Tibial nerve (tissue), 4 donors: ENCODE results near the gene PLGLB1.
"Not testable (repeated sequence)": the region's sequence is repeated elsewhere in the genome, so short reads cannot be mapped to it uniquely, and the experiment has no call there.

Experiments used
- EP300 ChIP-seq, 2 donors: sonication (generic); formaldehyde crosslinking; IDR thresholded peaks; one replicate each; pipeline ENCODE4 v1.6.1; 2017; ENCODE audit warnings: antibody characterized with exemption in 2 of 2, mild to moderate bottlenecking in 1 of 2
- POLR2A ChIP-seq, 2 donors: fragments of 450-650 bp; IDR thresholded peaks; one replicate each; pipeline ENCODE4 v1.6.1; 2017; ENCODE audit warnings: antibody characterized with exemption in 2 of 2, mild to moderate bottlenecking in 2 of 2, moderate library complexity in 2 of 2
- TF ChIP-seq, protein P1 (sequence below), 5 experiments: fragments of 200-600 bp in 3 of 5; fragments of 450-650 bp in 2 of 5; sonication (generic) in 3 of 5; IDR thresholded peaks; one replicate each; pipeline ENCODE4 v1.5.1; 2016 to 2019; ENCODE audit warnings: antibody characterized with exemption in 5 of 5, mild to moderate bottlenecking in 3 of 5, moderate library complexity in 2 of 5

DNA sequence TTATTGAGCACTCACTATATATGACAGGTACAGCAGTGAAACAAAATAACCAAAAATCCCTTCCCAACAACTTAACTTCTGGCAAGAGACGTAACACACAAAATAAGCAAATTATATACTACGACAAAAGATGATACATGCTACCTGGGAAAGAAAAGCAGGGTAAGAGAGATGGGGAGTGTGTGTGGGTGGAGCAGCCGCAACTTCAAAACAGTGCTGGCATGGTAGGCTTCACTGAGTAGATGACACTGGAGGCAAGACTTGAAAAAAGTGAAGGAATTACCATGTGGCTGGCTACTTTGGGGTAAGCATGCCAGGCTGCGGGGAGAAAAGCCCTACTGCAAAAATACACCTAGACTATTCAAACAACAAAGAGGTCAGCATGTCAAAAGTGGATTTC lies 36.0 kb upstream of the PLGLB1 start:
- TF ChIP-seq, protein P1, sequence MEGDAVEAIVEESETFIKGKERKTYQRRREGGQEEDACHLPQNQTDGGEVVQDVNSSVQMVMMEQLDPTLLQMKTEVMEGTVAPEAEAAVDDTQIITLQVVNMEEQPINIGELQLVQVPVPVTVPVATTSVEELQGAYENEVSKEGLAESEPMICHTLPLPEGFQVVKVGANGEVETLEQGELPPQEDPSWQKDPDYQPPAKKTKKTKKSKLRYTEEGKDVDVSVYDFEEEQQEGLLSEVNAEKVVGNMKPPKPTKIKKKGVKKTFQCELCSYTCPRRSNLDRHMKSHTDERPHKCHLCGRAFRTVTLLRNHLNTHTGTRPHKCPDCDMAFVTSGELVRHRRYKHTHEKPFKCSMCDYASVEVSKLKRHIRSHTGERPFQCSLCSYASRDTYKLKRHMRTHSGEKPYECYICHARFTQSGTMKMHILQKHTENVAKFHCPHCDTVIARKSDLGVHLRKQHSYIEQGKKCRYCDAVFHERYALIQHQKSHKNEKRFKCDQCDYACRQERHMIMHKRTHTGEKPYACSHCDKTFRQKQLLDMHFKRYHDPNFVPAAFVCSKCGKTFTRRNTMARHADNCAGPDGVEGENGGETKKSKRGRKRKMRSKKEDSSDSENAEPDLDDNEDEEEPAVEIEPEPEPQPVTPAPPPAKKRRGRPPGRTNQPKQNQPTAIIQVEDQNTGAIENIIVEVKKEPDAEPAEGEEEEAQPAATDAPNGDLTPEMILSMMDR (IDR thresholded peaks at IDR 0.05), result not testable (repeated sequence)
- not testable (repeated sequence) for TF ChIP-seq POLR2A, EP300 (IDR thresholded peaks at IDR 0.05)
